Esophagus squamous epithelium (tissue), 4 donors: ENCODE measurements around the gene AP5Z1.

Experiments
- POLR2A ChIP-seq, 4 donors: fragments of 450-650 bp; IDR thresholded peaks; one replicate each; pipeline ENCODE4 v1.6.1; 2017; ENCODE audit warnings: antibody characterized with exemption in 4 of 4, mild to moderate bottlenecking in 4 of 4, moderate library complexity in 3 of 4
- TF ChIP-seq, protein P1 (sequence below), 6 experiments: fragments of 450-650 bp in 4 of 6; fragments of 200-600 bp in 2 of 6; sonication (generic) in 2 of 6; IDR thresholded peaks; one replicate each; pipeline ENCODE4 v1.5.1; 2016 to 2019; ENCODE audit warnings: antibody characterized with exemption in 6 of 6, mild to moderate bottlenecking in 4 of 6, moderate library complexity in 4 of 6

DNA sequence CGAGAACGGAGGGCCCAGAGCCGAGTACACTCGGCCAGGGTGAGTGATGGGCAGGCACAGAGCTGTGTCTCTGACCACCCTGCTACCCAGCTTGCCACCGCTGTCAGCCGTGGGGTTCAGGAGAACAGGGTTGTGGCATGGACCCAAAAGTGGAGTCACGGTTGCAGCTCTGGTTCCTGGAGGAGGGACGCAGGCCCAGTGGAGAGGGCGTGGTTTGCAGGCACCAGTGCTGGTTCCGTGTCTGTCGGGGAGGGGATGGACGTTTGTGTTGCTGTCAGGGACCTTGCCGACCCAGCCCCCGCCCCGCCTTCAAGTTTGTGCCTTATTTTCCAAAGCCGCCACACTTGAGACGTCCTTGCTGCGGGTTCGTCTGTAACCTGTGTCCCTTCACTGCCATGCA is 45.1 kb upstream of the AP5Z1 start:
- TF ChIP-seq, protein P1, sequence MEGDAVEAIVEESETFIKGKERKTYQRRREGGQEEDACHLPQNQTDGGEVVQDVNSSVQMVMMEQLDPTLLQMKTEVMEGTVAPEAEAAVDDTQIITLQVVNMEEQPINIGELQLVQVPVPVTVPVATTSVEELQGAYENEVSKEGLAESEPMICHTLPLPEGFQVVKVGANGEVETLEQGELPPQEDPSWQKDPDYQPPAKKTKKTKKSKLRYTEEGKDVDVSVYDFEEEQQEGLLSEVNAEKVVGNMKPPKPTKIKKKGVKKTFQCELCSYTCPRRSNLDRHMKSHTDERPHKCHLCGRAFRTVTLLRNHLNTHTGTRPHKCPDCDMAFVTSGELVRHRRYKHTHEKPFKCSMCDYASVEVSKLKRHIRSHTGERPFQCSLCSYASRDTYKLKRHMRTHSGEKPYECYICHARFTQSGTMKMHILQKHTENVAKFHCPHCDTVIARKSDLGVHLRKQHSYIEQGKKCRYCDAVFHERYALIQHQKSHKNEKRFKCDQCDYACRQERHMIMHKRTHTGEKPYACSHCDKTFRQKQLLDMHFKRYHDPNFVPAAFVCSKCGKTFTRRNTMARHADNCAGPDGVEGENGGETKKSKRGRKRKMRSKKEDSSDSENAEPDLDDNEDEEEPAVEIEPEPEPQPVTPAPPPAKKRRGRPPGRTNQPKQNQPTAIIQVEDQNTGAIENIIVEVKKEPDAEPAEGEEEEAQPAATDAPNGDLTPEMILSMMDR (IDR thresholded peaks at IDR 0.05) = no peak
- TF ChIP-seq POLR2A (IDR thresholded peaks at IDR 0.05) = no peak
